GM23248 (cell line): ENCODE results near the gene SKAP1. TPM values are rescaled to one million over a fixed set of nuclear protein-coding genes. Genes with fewer than 3 reads are reported as not detected.

Experiments
- DNase-seq: peaks from one replicate; pipeline ENCODE4 v3.0.0-alpha.2; 2015
- H2AFZ ChIP-seq: fragments of 200-600 bp; sonication (generic); 2 replicates; pipeline ENCODE4 v1.6.1; 2016; ENCODE audit warnings: antibody characterized with exemption
- H3F3A ChIP-seq: fragments of 200-600 bp; sonication (generic); 2 replicates; pipeline ENCODE4 v1.6.1; 2016; ENCODE audit warnings: mild to moderate bottlenecking, antibody characterized with exemption, mixed run types; ENCODE audit not compliant: insufficient read depth
- H3K27ac ChIP-seq: fragments of 200-600 bp; sonication (generic); 2 replicates; pipeline ENCODE4 v1.5.1; 2016; ENCODE audit warnings: mild to moderate bottlenecking
- H3K27me3 ChIP-seq: fragments of 200-600 bp; sonication (generic); replicated peaks from 2 replicates; pipeline ENCODE4 v1.6.1; 2016; ENCODE audit warnings: mild to moderate bottlenecking; ENCODE audit not compliant: insufficient read depth
- H3K36me3 ChIP-seq: fragments of 200-600 bp; sonication (generic); 2 replicates; pipeline ENCODE4 v1.6.1; 2016; ENCODE audit warnings: low read depth, mild to moderate bottlenecking
- H3K4me1 ChIP-seq: fragments of 200-600 bp; sonication (generic); 2 replicates; pipeline ENCODE4 v1.6.1; 2016; ENCODE audit warnings: mild to moderate bottlenecking; ENCODE audit not compliant: insufficient read depth
- H3K4me2 ChIP-seq: fragments of 200-600 bp; sonication (generic); one replicate; pipeline ENCODE4 v1.6.1; 2016; ENCODE audit warnings: mild to moderate bottlenecking; ENCODE audit not compliant: unreplicated experiment
- H3K4me3 ChIP-seq: fragments of 200-600 bp; sonication (generic); 2 replicates; pipeline ENCODE4 v1.5.1; 2016; ENCODE audit warnings: mild to moderate bottlenecking
- H3K79me2 ChIP-seq: fragments of 200-600 bp; sonication (generic); 2 replicates; pipeline ENCODE4 v1.6.1; 2016; ENCODE audit warnings: mild to moderate bottlenecking; ENCODE audit not compliant: insufficient read depth
- H3K9ac ChIP-seq: fragments of 200-600 bp; sonication (generic); 2 replicates; pipeline ENCODE4 v1.6.1; 2016; ENCODE audit warnings: mild to moderate bottlenecking
- H3K9me2 ChIP-seq: fragments of 200-600 bp; sonication (generic); 2 replicates; pipeline ENCODE4 v1.6.1; 2016; ENCODE audit warnings: mixed run types, mild to moderate bottlenecking, moderate library complexity; ENCODE audit not compliant: insufficient read depth
- H3K9me3 ChIP-seq: fragments of 200-600 bp; sonication (generic); one replicate; pipeline ENCODE4 v1.6.1; 2017; ENCODE audit warnings: low read depth
- H4K20me1 ChIP-seq: fragments of 200-600 bp; sonication (generic); 2 replicates; pipeline ENCODE4 v1.6.0; 2016; ENCODE audit not compliant: insufficient read depth
- EZH2 ChIP-seq: fragments of 200-600 bp; sonication (generic); IDR thresholded peaks from 2 replicates; pipeline ENCODE4 v1.6.1; 2018; ENCODE audit warnings: antibody characterized with exemption, mild to moderate bottlenecking; ENCODE audit not compliant: insufficient read depth, poor library complexity, severe bottlenecking
- EZH2phosphoT487 ChIP-seq: fragments of 200-600 bp; sonication (generic); IDR thresholded peaks from 2 replicates; pipeline ENCODE4 v1.6.1; 2018; ENCODE audit warnings: antibody characterized with exemption, moderate library complexity, mild to moderate bottlenecking, low read depth; ENCODE audit not compliant: insufficient read depth
- WGBS, 2 experiments: methylation state at CpG; one replicate each; pipeline ENCODE4 v1.1.6; 2015 to 2017; ENCODE audit warnings: low lambda C conversion rate in 2 of 2, low coverage in 1 of 2; ENCODE audit errors: missing lambda C conversion rate in 2 of 2; 5-methylcytosine and 5-hydroxymethylcytosine counted together
- in situ Hi-C: fragments of 300-500 bp; cut with MboI; formaldehyde crosslinking; loops from 2 replicates; pipeline ENCODE4 v1.15.0; 2020
- polyA plus RNA-seq: library from polyadenylated mRNA; unstranded; fragments of >200 nt; fragmentation: Nextera tagmentation; extraction: Ambion mirVana; gene quantifications from 2 replicates; pipeline ENCODE4 v1.2.1, GENCODE V29; 2016
- total RNA-seq: library from RNA; depleted of rRNA; stranded (reverse); fragments of >200 nt; shearing (Covaris generic); gene quantifications from 2 replicates; pipeline ENCODE4 v1.2.3, GENCODE V29; 2014

Gene SKAP1
- total and polyA plus RNA-seq, 2 experiments from 2014 or later: not detected

- TF ChIP-seq EZH2 (no peak), EZH2phosphoT487 (no peak)
- DNase-seq: no peak
- in situ Hi-C loops: no loop called here
- Histone ChIP-seq H3K27me3 (no peaks in the 10 kb centered on the region), H3K4me3 (no peak overlapping the region), H3F3A (no peaks in the 10 kb centered on the region), H3K4me2 (no peak overlapping the region), H3K9me3 (no peaks in the 10 kb centered on the region), H4K20me1 (no peaks in the 10 kb centered on the region; the same call in 1 of the 2 replicates), H3K9me2 (no peaks in the 10 kb centered on the region), H3K79me2 (peaks cover 69% of the 10 kb centered on the region), H3K9ac (no peak overlapping the region), H3K36me3 (peaks cover 14% of the 10 kb centered on the region), H3K4me1 (peaks cover 7% of the 10 kb centered on the region; the same call in 1 of the 2 replicates), H3K27ac (no peak overlapping the region), H2AFZ (no peak overlapping the region)
- WGBS, 2 experiments: 94 to 100% methylated on average over 5 of the region's 5 CpGs
These were observed 316.8 kb downstream of the SKAP1 start for GRCh38 chr17:48113201-48113676.

- Histone ChIP-seq H3K27ac (no peak overlapping the region), H3K27me3 (no peaks in the 10 kb centered on the region), H4K20me1 (no peaks in the 10 kb centered on the region; the same call in 1 of the 2 replicates), H3K9ac (no peak overlapping the region), H3K4me2 (no peak overlapping the region), H3K4me3 (no peak overlapping the region), H3K36me3 (peaks cover 6% of the 10 kb centered on the region; the same call in 1 of the 2 replicates), H2AFZ (no peak overlapping the region), H3K9me3 (no peaks in the 10 kb centered on the region), H3K79me2 (peaks cover 75% of the 10 kb centered on the region), H3K9me2 (no peaks in the 10 kb centered on the region), H3K4me1 (peaks cover 7% of the 10 kb centered on the region; the same call in 1 of the 2 replicates), H3F3A (no peaks in the 10 kb centered on the region)
- DNase-seq: no peak
- TF ChIP-seq EZH2 (no peak), EZH2phosphoT487 (no peak)
- in situ Hi-C loops: no loop called here
- 98 to 99% methylated on average over 2 of the region's 2 CpGs for WGBS, 2 experiments
These were observed 318.1 kb downstream of the SKAP1 start for GRCh38 chr17:48111937-48112241.

GRCh38 chr17:48110761-48111160, 319.3 kb downstream of the SKAP1 start:
- Histone ChIP-seq H3K9me3 (no peaks in the 10 kb centered on the region), H3K4me1 (peaks cover 7% of the 10 kb centered on the region; the same call in 1 of the 2 replicates), H3K27ac (no peak overlapping the region), H3K9ac (no peak overlapping the region), H4K20me1 (no peaks in the 10 kb centered on the region; the same call in 1 of the 2 replicates), H3K79me2 (peaks cover 75% of the 10 kb centered on the region), H3F3A (no peaks in the 10 kb centered on the region), H3K4me2 (no peak overlapping the region), H3K9me2 (no peaks in the 10 kb centered on the region), H3K36me3 (peaks cover 6% of the 10 kb centered on the region; the same call in 1 of the 2 replicates), H3K27me3 (no peaks in the 10 kb centered on the region), H3K4me3 (no peak overlapping the region), H2AFZ (no peak overlapping the region)
- no peak for DNase-seq
- WGBS, 2 experiments: 83 to 87% methylated on average over 9 of the region's 9 CpGs
- in situ Hi-C loops: no loop called here
- TF ChIP-seq EZH2: no peak
- no peak for TF ChIP-seq EZH2phosphoT487

GRCh38 chr17:48107137-48108055, 322.6 kb downstream of the SKAP1 start, which contains the start of gene SNX11:
TSS of gene SNX11 (plus strand) at chr17:48107766. CDS start at chr17:48112044, 4,278 bp downstream.
- WGBS, 2 experiments: 1 to 2% methylated on average over 60 of the region's 64 CpGs
- Histone ChIP-seq H4K20me1 (no peaks in the 10 kb centered on the region; the same call in 1 of the 2 replicates), H3K36me3 (no peaks in the 10 kb centered on the region), H3F3A (no peaks in the 10 kb centered on the region), H3K9ac (peak within 1 kb of the TSS; percentile 83), H3K4me1 (peaks cover 7% of the 10 kb centered on the region; the same call in 1 of the 2 replicates), H3K4me3 (peak within 1 kb of the TSS; percentile 86), H2AFZ (peak within 1 kb of the TSS; percentile 99), H3K79me2 (peaks cover 48% of the 10 kb centered on the region), H3K9me2 (no peaks in the 10 kb centered on the region), H3K9me3 (no peaks in the 10 kb centered on the region), H3K4me2 (peak within 1 kb of the TSS; percentile 94), H3K27me3 (no peaks in the 10 kb centered on the region), H3K27ac (peak within 1 kb of the TSS; percentile 43)
- no peak for TF ChIP-seq EZH2phosphoT487
- DNase-seq: peak; percentile 91
- in situ Hi-C loops: no loop called here
